Measurements from ENCODE around the gene ADIPOR1. TPM values are rescaled to one million over a fixed set of nuclear protein-coding genes. Genes with fewer than 3 reads are reported as not detected.
"Not testable (repeated sequence)": the region's sequence is repeated elsewhere in the genome, so short reads cannot be mapped to it uniquely, and the experiment has no call there.

Gene ADIPOR1, protein sequence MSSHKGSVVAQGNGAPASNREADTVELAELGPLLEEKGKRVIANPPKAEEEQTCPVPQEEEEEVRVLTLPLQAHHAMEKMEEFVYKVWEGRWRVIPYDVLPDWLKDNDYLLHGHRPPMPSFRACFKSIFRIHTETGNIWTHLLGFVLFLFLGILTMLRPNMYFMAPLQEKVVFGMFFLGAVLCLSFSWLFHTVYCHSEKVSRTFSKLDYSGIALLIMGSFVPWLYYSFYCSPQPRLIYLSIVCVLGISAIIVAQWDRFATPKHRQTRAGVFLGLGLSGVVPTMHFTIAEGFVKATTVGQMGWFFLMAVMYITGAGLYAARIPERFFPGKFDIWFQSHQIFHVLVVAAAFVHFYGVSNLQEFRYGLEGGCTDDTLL
- polyA plus RNA-seq (2013, experiment 1 of 2; ENCODE audit: insufficient read length), result 51.1 TPM
- polyA plus RNA-seq (2013, experiment 2 of 2; ENCODE audit: insufficient read length), result 51.4 TPM

DNA sequence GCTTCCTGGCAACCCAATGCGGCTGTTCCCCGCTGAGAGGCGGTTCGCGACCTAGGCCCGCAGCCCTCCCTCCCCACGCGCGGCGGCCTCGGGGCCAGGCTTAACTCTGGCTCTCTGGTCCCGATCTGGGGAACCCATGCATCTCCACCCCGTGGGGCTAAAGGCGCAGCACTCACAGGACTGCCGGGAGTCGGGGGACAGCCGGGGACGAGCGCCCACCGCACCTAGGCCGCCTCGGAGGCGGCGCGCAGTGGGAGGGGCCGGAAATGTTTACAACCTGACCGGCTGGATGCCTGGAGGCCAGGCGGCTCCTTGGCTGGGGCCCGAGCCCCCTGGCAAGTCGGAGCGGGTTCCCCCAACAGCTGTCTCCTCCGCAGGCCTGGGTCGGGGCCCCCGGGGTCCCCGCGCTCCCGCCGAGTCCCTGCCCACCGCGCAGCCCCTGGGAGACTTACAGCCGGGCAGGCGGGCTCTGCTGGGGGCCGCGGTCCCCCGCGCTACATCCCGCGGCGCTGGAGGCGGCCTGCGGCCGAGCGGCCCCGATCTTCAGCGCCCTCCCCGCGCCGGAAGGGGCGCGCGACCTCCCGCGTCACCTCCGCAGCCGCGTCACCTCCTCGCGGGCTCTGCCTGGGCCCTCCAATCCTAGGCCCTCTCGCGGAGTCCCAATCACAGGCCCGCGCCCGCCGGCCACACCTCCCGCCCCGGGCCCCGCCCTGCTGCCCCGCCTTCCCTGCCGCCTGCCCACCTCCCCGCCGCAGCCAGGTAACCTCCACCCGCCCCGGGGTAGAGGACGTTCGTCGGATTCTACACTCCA, at the start of gene ADIPOR1:
Gene ADIPOR1 (minus strand): TSS at position 580 of the 811 bp plus-strand sequence. CDS start 7,242 bp downstream, outside the sequence.
- peak; percentile 81 for DNase-seq

DNA sequence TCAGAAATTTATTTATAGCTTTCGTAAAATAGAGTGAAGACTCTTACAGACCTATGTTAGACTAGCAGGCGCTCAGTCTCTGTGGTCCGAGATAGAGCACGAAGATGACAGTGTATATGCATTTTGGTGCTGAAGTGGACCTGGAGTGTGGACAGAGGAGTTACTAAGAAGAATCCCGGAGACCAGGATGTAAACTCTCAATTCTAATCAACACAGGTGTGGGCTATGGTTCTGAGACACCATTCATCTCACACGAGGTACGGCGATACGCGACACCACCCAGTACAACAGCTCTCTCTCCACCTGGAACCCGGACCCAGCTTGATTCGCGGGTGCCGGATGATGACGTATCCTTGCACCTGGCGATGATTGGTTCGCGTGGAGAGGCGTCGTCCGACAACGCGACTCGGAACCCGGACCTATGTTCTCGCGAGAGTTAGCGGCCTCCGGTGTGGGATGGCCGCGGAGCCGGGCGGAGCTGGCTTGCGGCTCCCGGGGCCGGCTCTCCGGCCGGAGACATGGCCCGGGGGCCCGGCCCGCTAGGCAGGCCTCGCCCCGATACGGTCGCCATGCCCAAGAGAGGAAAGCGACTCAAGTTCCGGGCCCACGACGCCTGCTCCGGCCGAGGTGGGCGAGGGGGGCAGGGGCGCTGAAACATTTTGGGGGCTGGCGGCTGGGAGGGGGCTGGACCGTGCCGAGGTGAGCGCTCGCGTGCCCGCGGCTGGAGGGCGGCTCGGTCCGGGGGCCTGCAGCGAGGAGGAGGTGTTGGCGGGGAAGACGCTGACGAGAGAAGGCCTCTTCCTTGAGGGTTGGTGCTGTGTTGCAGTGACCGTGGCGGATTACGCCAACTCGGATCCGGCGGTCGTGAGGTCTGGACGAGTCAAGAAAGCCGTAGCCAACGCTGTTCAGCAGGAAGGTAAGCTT, 49.1 kb upstream of the ADIPOR1 start, which contains the start of gene TMEM183A:
Gene TMEM183A (plus strand): TSS at position 427 of the 924 bp plus-strand sequence. CDS start 92 bp downstream, at position 519.
- DNase-seq, result peak; percentile 98

DNA sequence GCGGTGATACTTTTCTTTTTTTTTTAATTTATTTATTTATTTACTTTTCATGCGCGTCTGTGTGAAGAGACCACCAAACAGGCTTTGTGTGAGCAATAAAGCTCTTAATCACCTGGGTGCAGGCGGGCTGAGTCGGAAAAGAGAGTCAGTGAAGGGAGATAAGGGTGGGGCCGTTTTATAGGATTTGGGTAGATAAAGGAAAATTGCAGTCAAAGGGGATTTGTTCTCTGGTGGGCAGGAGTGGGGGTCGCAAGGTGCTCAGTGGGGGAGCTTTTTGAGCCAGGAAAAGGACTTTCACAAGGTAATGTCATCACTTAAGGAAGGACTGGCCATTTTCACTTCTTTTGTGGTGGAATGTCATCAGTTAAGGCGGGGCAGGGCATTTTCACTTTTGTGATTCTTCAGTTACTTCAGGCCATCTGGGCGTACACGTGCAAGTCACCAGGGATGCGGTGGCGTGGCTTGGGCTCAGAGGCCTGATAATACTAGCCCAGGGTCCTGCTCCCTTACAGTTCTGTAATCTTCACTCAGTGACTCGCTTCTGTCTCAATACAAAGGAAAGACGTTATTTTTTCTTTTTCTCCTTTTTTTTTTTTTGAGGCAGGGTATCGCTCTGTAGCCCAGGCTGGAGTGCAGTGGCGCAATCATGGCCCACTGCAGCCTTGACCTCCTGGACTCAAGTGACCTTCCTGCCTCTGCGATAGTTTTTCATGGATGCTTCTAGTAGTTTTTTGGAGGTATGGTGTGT, 47.5 kb upstream of the ADIPOR1 start:
- DNase-seq, result not testable (repeated sequence)

DNA sequence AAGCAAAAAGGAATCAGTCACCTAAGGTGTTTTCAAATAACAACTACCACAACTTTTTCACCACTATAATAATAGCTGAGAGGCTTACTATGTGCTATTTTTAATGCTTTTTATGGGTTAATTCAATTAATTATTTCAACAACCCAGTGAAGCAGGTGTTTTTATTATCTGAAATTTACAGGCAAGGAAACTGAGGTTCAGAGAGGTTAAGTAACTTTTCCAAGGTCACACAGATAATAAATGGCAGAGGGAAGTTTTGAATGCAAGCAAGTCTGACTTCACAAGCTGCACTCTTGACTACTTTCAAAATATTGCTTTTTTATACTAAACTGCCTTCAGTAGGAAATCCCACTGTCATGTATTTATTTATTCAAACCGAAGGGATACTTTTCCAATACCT, 44.8 kb upstream of the ADIPOR1 start:
- no peak for DNase-seq

DNA sequence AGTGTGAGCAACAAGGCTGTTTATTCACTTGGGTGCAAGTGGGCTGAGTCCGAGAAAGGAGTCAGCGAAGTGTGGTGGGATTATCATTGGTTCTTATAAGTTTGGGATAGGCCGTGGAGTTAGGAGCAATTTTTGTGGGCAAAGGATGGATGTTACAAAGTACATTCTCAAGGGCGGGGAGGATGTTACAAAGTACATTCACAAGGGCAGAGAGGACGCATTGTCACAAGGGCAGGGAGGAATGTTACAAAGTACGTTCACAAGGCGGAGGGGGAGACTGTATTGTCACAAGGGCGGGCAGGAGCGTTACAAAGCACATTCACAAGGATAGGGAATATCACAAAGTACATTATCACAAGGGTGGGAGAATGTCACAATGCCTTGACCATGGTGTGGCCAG, 43.9 kb upstream of the ADIPOR1 start:
- DNase-seq, result no peak

DNA sequence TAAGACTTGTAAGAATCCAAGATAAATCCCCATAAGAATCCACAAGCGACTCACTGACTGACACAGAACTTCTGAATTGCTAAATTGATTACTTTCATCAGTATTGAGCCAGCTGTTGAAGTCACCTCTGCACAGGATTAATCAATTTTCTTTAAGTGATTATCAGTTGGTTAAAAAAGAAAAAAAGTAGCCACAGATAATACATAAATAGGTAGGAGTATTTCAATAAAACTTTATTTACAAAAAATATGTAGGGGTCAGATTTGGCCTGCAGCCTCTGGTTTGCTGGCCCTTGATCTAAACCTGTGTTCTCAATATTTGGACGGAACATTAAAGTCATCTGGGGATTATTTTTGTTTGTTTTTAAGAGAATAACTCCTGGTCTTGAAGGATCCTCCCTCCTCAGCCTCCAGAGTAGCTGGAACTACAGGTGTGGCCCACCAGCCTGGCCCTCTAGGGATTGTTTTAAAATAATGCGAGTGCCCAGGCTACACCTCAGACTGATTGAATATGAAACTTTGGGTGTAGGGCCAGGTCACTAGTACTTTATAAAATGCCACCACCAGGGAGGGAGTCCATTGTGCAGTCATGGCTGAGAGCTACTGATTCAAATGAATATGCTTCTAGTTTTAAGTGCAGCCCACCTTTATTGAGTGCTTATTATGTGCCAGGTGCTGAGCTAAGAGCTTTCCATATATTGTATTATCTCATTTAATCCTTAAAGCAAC, 42.3 kb upstream of the ADIPOR1 start:
- no peak for DNase-seq

DNA sequence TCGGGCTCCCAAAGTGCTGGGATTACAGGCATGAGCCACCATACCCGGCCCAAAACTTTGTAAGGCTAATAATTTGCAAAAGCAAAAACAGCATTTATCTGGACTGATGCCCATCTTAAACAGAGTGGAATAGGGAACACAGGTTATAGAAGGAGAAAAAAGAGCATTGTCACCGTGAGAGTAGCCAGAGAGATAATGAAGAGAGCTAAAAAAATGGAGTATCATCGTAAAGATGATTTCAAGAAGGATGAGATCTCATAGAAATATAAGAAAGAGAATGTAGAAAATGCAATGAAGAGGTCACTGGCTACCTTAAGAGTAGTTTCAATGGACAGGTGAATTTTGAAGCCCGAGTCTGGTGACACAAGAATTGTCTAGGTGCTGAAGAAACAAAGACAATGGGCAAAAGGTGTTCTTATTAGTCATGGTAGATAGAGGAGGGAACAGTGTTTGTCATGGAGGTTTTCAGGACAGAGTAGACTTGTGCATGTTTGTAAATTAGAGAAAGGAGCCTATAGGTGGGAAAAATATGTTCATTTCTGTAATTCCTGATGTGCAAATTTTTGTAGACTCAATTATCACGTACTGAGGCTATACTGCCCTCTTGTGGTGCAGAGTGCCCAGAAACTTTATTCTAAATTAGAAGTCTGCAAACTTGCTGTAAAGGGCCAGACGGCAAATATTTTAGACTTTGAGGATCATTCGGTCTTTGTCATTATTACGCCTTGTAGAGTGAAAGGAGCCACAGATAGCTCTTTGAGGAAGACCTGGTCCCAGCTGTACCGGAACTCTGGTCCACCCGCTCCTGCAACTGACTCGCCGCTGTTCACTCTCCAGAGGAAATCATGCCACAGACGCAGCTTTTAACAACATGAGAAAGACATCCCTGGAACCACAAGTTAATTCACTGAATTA, 41.0 kb upstream of the ADIPOR1 start:
- DNase-seq, result peak; percentile 41

DNA sequence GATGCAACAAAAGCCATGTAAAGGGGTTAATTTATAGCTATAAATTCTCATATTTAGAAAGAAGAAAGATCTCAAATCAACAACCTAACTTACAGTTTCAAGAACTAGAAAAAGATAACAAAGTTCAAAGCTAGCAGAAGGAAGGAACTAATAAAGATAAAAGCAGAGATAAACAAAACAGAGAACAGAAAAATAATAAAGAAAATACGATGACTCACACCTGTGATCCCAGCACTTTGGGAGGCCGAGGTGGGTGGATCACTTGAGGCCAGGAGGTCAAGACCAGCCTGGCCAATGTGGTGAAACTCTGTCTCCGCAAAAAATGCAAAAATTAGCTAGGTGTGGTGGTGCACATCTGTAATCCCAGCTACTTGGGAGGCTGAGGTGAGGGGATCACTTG, 36.6 kb upstream of the ADIPOR1 start:
- DNase-seq, result no peak

DNA sequence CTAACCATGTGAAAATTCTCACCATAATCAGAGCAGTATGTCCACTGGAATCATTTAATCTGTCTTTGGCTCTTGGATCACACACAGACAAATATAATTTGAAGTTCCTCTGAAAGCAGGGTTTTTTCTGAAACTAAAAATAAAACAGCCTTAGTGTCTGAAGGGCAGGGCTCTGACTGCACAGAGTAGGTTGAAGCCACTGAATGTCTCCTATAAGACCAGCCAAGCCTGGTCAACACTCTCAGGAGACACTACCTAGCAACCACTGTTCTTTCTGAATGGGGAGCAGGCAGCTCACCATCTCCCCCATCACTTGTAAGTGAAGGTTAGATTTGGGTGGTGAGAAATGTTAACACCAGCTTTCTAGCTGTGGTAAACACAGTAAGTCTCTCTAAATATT, 33.0 kb upstream of the ADIPOR1 start:
- DNase-seq, result no peak

DNA sequence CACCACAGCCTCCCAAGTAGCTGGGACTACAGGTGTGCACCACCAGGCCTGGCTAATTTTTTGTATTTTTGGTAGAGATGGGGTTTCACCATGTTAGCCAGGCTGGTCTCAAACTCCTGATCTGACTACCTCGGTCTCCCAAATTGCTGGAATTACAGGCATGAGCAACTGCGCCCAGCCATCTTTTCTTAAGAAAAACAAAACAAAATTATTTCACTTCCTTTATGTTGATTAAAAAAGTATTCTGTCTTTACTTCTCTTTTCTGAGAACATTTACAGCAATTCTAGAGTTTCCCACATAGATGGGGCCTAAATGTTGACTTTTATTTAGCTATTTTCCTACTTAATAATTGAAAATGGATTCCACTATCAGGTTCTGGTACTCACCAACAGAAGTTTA, 31.8 kb upstream of the ADIPOR1 start:
- no peak for DNase-seq

DNA sequence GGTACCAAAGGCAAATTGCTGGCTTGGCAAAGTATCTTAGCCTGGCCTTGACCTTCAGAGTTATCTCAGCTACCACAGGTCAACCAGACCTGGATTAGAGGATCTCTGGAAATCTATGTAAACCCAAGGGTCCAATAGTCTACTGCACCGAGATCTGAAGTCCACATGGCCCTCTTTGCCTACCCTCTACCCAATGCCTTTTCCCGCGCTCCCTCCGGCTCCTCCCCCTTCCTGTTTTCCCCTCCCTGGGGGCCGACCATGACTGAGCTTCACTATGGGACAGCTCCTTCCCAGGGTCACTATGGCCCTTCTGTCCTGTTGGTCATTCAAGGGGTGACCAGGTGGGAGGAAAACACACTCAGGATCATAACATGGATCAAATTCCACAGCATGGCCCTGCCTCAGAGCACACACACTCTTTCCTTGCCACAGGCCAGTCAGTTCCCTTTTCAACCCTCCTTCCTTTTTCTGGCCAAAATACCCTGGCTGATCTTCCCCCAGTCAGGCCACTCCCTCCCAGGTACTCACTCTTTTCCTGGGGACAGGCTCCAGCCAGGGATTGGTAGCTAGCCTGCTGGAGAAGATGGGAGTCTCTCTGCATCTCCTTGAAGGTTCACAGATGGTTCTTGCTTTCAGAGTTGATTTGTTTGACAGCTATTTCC, 29.9 kb upstream of the ADIPOR1 start:
- DNase-seq, result no peak

DNA sequence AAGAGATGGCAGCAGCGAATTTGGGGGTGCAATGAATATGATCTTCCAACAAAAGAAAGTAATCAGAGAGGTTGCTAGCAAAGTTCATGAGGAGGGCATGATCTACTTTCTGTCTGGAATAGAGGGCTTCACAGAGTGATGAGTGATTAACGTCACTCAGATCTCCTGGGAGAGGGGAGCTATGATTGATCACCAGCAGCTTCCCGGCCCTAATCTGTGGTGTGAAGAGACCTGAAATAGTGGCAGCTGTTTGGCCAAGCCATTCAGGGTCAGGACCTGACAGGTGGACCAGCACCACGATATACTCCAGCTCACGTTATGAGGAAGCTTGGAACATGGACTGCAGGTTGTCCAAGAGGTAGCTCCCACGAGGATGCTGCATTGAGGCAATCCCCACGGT, 29.1 kb upstream of the ADIPOR1 start:
- no peak for DNase-seq

DNA sequence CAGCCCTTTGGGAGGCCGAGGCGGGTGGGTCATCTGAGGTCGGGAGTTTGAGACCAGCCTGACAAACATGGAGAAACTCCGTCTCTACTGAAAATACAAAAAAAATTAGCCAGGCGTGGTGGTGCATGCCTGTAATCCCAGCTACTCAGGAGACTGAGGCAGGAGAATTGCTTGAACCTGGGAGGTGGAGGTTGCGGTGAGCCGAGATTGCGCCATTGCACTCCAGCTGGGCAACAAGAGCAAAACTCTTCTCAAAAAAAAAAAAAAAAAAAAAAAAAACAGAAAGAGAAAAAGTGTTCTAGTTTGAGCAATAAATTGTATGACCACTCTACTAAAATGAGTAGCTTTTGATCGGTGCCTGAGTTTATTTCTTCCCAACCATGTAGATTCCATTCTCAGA, 28.0 kb upstream of the ADIPOR1 start:
- DNase-seq, result not testable (repeated sequence)

DNA sequence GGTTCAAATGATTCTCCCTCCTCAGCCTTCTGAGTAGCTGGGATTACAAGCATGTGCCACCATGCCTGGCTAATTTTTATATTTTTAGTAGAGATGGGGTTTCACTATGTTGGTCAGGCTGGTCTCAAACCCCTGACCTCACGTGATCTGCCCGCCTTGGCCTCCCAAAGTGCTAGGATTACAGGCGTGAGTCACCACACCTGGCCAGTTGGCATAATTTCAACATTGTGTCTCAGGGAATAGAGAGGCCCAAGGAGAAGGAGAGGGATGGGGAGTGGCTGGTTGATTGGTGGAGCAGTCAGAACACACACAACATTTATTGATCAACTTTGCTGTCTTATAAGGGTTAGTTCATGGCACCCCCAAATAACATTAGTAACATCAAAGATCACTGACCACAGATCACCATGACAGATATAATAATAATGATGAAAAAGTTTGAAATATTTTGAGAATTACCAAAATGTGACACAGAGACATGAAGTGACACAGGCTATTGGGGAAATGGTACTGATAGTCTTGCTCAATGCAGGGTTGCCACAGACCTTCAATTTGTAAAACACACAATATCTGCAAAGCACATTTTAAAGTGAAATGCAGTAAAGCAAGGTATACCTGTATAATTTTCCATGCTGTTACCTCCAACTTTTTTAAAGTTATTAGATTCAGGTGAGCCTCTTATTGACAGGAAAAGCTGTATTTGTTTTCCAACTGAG, 24.8 kb upstream of the ADIPOR1 start:
- no peak for DNase-seq

DNA sequence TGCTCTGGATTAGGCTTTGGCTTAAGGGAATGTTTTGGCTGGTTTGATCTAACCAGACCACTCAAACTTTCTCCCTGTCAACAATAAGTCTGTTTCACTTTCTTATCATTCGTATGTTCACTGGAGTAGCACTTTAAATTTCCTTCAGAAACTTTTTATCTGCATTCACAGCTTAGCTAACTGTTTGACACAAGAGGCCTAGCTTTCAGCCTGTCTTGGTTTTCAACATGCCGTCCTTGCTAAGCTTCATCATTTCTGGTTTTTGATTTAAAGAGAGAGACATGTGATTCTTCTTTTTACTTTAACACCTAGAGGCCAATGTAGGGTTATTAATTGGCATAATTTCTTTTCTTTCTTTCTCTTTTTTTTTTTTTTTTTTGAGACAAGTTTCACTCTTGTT, 23.8 kb upstream of the ADIPOR1 start:
- DNase-seq, result no peak

DNA sequence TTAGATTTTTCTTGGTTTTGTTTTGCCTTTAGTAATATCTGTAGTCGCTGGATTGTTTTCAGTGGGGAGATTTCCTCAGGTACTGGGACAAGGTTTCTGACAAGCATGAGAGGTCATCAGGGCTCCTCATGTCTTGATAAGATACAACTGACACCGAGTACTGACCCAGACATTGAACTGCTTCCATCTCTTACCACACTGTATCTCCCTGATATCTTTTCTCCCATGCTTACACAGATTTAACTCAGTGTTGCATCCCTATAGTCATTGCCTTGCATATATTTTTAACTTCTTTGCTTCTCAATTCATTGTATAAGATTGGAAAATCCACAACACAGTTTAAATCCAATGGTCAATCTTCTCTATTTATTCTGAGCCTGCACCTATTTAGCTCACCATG, 21.3 kb upstream of the ADIPOR1 start:
- no peak for DNase-seq

DNA sequence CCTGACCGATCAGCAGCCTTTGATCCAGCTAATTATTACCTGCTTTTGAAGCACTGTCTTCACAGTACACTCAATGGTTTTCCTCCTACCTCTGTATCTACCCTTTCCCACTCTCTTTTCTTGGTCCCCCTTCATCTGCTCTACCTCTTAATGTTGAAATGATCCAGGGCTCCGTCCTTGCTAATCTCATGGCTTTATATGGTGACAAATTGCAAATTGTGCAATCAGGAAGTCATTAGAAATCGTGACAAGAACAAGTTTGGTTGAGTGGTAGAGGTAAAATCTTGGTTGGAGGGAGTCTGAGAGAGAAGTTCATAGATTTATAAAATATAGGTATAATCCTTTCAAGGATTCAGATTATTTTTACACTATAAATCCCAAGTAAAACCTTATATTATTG, 18.5 kb upstream of the ADIPOR1 start:
- no peak for DNase-seq

DNA sequence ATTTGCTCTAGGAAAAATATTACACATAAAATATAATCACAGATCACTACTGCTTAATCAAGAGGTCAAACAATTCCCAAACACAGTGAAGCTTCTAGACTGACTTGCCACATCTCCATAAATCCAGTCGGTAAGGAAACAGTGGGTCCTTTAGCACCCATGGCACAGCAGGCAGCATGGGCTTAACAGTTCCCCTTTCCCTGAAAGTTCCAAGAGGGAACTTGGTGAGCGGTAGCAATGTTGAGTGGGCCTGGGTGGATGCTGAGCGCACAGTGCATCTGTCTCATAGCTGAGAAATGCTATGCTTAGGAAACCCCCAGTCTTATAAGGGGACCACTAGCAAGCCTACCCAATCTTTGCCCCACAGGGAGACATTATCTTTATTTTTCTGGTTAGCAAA, 16.7 kb upstream of the ADIPOR1 start:
- DNase-seq, result no peak

DNA sequence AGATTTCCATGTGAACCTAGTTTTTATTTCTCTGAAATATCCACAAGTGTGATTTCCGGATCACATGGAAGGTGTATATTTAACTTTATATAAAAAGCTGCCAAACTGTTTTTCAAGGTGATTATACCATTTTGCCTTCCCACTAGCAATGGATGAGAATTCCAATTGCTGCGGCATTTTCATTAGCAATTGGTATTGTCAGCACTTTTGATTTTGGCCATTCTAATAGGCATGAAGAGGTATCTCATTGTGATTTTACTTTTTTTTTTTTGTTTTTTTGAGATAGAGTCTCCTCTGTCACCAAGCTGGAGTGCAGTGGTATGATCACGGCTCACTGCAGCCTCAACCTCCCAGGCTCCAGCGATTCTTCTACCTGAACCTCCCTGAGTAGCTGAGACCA, 13.9 kb upstream of the ADIPOR1 start:
- no peak for DNase-seq

Data from fibroblast of skin of abdomen (primary cell).